HCT116 (cell line): ENCODE measurements around the gene ABHD12B. TPM values are rescaled to one million over a fixed set of nuclear protein-coding genes. Genes with fewer than 3 reads are reported as not detected.
A peak's percentile ranks its signal among the peaks of the same experiment; 100 is the strongest.

Experiments used
- ATAC-seq: fragments of 200-7000 bp; cut with Tn5 transposase; 2 replicates; pipeline ENCODE4 v1.9.1; 2020; ENCODE audit warnings: mild to moderate bottlenecking, moderate library complexity
- BruUV-seq: library from RNA; stranded (reverse); fragments of 400-500 nt; replicated peaks from 2 replicates; lab custom pipeline; 2021; lab: Mats Ljungman, UMichigan
- CTCF ChIA-PET: fragments of 300-600 bp; sonication (Branson Sonifier 250); formaldehyde crosslinking; loops from one replicate; lab custom pipeline; 2021; ENCODE audit warnings: antibody characterized with exemption; lab: Charles Lee
- POLR2A ChIA-PET: fragments of 300-600, 350-600 bp; sonication (Branson Sonifier 250); formaldehyde crosslinking; loops from one replicate; lab custom pipeline; 2021; ENCODE audit warnings: antibody characterized with exemption; lab: Charles Lee
- RAD21 ChIA-PET, 2 experiments: fragments of 300-600 bp; sonication (Branson Sonifier 250); formaldehyde crosslinking; loops; one replicate each; lab custom pipeline; 2023; ENCODE audit warnings: low total read pairs in 2 of 2; ENCODE audit not compliant: uncharacterized antibody in 2 of 2, unreplicated experiment in 2 of 2, low non-redundant PET in 1 of 2; lab: Charles Lee
- DNase-seq: peaks from one replicate; pipeline ENCODE4 v3.0.0-alpha.2; 2010; ENCODE audit warnings: low read depth, low spot score
- H2AFZ ChIP-seq: fragments of 200-600 bp; shearing (Covaris generic), sonication (generic); 2 replicates; pipeline ENCODE4 v1.6.1; 2017; ENCODE audit warnings: low read depth, mixed run types, mixed read lengths, antibody characterized with exemption, low read length; ENCODE audit not compliant: poor library complexity, severe bottlenecking
- H3K27ac ChIP-seq: 2 replicates; pipeline ENCODE4 v1.5.1; 2012; ENCODE audit warnings: low read depth, low read length
- H3K27me3 ChIP-seq: fragments of 200-600 bp; sonication (generic); 2 replicates; pipeline ENCODE4 v1.6.1; 2016; ENCODE audit warnings: mixed run types, low read length, mixed read lengths; ENCODE audit not compliant: insufficient read depth
- H3K36me3 ChIP-seq, 2 experiments: fragments of 200-500 bp in 1 of 2; fragments of 200-600 bp in 1 of 2; sonication (Bioruptor generic) in 1 of 2; sonication (generic) in 1 of 2; 2 replicates each; pipeline versions ENCODE4 v1.5.1 to v1.6.1; 2014 to 2016; ENCODE audit warnings: low read length in 2 of 2, inconsistent platforms in 1 of 2, mixed read lengths in 1 of 2, mixed run types in 1 of 2; ENCODE audit not compliant: insufficient read depth in 2 of 2, control insufficient read depth in 1 of 2
- H3K4me1 ChIP-seq, 2 experiments: fragments of 200-600 bp in 1 of 2; sonication (generic) in 1 of 2; 2 replicates each; pipeline versions ENCODE4 v1.5.1 to v1.6.1; 2012 to 2017; ENCODE audit warnings: low read length in 2 of 2, inconsistent platforms in 1 of 2, mild to moderate bottlenecking in 1 of 2, mixed read lengths in 1 of 2, mixed run types in 1 of 2, moderate library complexity in 1 of 2; ENCODE audit not compliant: insufficient read depth in 2 of 2, control insufficient read depth in 1 of 2
- H3K4me2 ChIP-seq: fragments of 200-600 bp; sonication (generic); 2 replicates; pipeline ENCODE4 v1.6.1; 2017; ENCODE audit warnings: mixed run types, low read length, mixed read lengths
- H3K4me3 ChIP-seq, 2 experiments: fragments of 200-600 bp in 1 of 2; sonication (generic) in 1 of 2; replicated peaks in 1 of 2; 2 replicates each; pipeline ENCODE4 v1.5.1; 2011 to 2016; ENCODE audit warnings: low read length in 2 of 2, control low read depth in 1 of 2, low read depth in 1 of 2, mild to moderate bottlenecking in 1 of 2, mixed read lengths in 1 of 2, mixed run types in 1 of 2
- H3K79me2 ChIP-seq: fragments of 200-600 bp; sonication (generic); 2 replicates; pipeline ENCODE4 v1.6.1; 2017; ENCODE audit warnings: mild to moderate bottlenecking, mixed run types, low read length, moderate library complexity, mixed read lengths; ENCODE audit not compliant: insufficient read depth
- H3K9ac ChIP-seq: fragments of 200-600 bp; sonication (generic); 2 replicates; pipeline ENCODE4 v1.6.1; 2016; ENCODE audit warnings: low read length, mixed read lengths
- H3K9me2 ChIP-seq: fragments of 200-600 bp; sonication (generic), shearing (Covaris generic); 2 replicates; pipeline ENCODE4 v1.6.1; 2017; ENCODE audit warnings: mixed run types, mild to moderate bottlenecking, moderate library complexity; ENCODE audit not compliant: insufficient read depth
- H3K9me3 ChIP-seq, 2 experiments: fragments of 200-500 bp in 1 of 2; fragments of 200-600 bp in 1 of 2; sonication (Bioruptor generic) in 1 of 2; sonication (generic) in 1 of 2; 2 replicates each; pipeline ENCODE4 v1.6.1; 2014 to 2017; ENCODE audit warnings: low read length in 2 of 2, mixed read lengths in 2 of 2, inconsistent platforms in 1 of 2, low read depth in 1 of 2, mild to moderate bottlenecking in 1 of 2, mixed run types in 1 of 2, moderate library complexity in 1 of 2; ENCODE audit not compliant: control insufficient read depth in 1 of 2, insufficient read depth in 1 of 2
- H4K20me1 ChIP-seq: fragments of 200-600 bp; sonication (generic), shearing (Covaris generic); 2 replicates; pipeline ENCODE4 v1.6.1; 2017; ENCODE audit warnings: mixed run types, mild to moderate bottlenecking, moderate library complexity; ENCODE audit not compliant: insufficient read depth
- CBX3 ChIP-seq: IDR thresholded peaks from 2 replicates; pipeline ENCODE4 v1.6.1; 2012; ENCODE audit warnings: low read depth
- CEBPB ChIP-seq: IDR thresholded peaks from 2 replicates; pipeline ENCODE4 v1.6.1; 2012; ENCODE audit warnings: low read depth
- EGR1 ChIP-seq: IDR thresholded peaks from 2 replicates; pipeline ENCODE4 v1.6.1; 2012; ENCODE audit warnings: low read depth
- ELF1 ChIP-seq: IDR thresholded peaks from 2 replicates; pipeline ENCODE4 v1.6.1; 2012; ENCODE audit warnings: low read depth, borderline replicate concordance
- EZH2 ChIP-seq: fragments of 200-600 bp; sonication (generic); IDR thresholded peaks from 2 replicates; pipeline ENCODE4 v1.6.1; 2017; ENCODE audit warnings: antibody characterized with exemption, mixed run types
- EZH2phosphoT487 ChIP-seq: fragments of 200-600 bp; IDR thresholded peaks from 2 replicates; pipeline ENCODE4 v1.6.1; 2018; ENCODE audit warnings: antibody characterized with exemption, borderline replicate concordance
- FOSL1 ChIP-seq: IDR thresholded peaks from 2 replicates; pipeline ENCODE4 v1.6.1; 2012; ENCODE audit warnings: low read depth
- JUND ChIP-seq: IDR thresholded peaks from 2 replicates; pipeline ENCODE4 v1.6.1; 2012
- POLR2A ChIP-seq: IDR thresholded peaks from 2 replicates; pipeline ENCODE4 v1.7.0; 2011; ENCODE audit warnings: borderline replicate concordance; ENCODE audit not compliant: insufficient read depth, insufficient read length; ENCODE audit errors: extremely low read depth
- POLR2AphosphoS5 ChIP-seq: IDR thresholded peaks from 2 replicates; pipeline ENCODE4 v1.6.1; 2011; ENCODE audit warnings: mild to moderate bottlenecking, low read depth, low read length, moderate library complexity
- RAD21 ChIP-seq: IDR thresholded peaks from 2 replicates; pipeline ENCODE4 v1.6.1; 2012; ENCODE audit warnings: low read depth, mild to moderate bottlenecking
- SP1 ChIP-seq: IDR thresholded peaks from 2 replicates; pipeline ENCODE4 v1.6.1; 2012; ENCODE audit warnings: low read depth
- TCF7L2 ChIP-seq: IDR thresholded peaks from 2 replicates; pipeline ENCODE4 v1.7.0; 2011; ENCODE audit warnings: borderline replicate concordance, inconsistent platforms; ENCODE audit not compliant: insufficient read depth, insufficient read length; ENCODE audit errors: extremely low read depth
- YY1 ChIP-seq: IDR thresholded peaks from 2 replicates; pipeline ENCODE4 v1.6.1; 2011; ENCODE audit warnings: low read length, low read depth, moderate library complexity, mild to moderate bottlenecking; ENCODE audit not compliant: insufficient replicate concordance; ENCODE audit errors: extremely low read depth
- ZFX ChIP-seq: fragments of 450-650 bp; IDR thresholded peaks from 2 replicates; pipeline ENCODE4 v1.6.1; 2017
- ZNF274 ChIP-seq: fragments of 200-500 bp; sonication (Bioruptor generic); IDR thresholded peaks from 2 replicates; pipeline ENCODE4 v1.6.1; 2014; ENCODE audit warnings: mild to moderate bottlenecking, low read depth, low read length, inconsistent platforms
- intact Hi-C: fragments of 100-400 bp; cut with micrococcal nuclease; formaldehyde crosslinking; loops from 2 replicates; pipeline ENCODE4 v1.10.0; 2022
- total RNA-seq: library from RNA; stranded (reverse); gene quantifications from one replicate; pipeline ENCODE4 v1.2.1, GENCODE V29; 2021; ENCODE audit not compliant: unreplicated experiment
- TF ChIP-seq, protein P1 (sequence below): IDR thresholded peaks from 2 replicates; pipeline ENCODE4 v1.6.1; 2012; ENCODE audit warnings: low read depth
- TF ChIP-seq, protein P2 (sequence below): IDR thresholded peaks from 2 replicates; pipeline ENCODE4 v1.6.1; 2012
- TF ChIP-seq, protein P3 (sequence below): IDR thresholded peaks from 2 replicates; pipeline ENCODE4 v1.6.1; 2012
- TF ChIP-seq, protein P4 (sequence below): IDR thresholded peaks from 2 replicates; pipeline ENCODE4 v1.6.1; 2011; ENCODE audit warnings: mild to moderate bottlenecking, low read length, moderate library complexity; ENCODE audit not compliant: insufficient replicate concordance; ENCODE audit errors: extremely low read depth

The ABHD12B gene
- total RNA-seq, 1 experiment from 2014 or later: 0.74 TPM

DNA sequence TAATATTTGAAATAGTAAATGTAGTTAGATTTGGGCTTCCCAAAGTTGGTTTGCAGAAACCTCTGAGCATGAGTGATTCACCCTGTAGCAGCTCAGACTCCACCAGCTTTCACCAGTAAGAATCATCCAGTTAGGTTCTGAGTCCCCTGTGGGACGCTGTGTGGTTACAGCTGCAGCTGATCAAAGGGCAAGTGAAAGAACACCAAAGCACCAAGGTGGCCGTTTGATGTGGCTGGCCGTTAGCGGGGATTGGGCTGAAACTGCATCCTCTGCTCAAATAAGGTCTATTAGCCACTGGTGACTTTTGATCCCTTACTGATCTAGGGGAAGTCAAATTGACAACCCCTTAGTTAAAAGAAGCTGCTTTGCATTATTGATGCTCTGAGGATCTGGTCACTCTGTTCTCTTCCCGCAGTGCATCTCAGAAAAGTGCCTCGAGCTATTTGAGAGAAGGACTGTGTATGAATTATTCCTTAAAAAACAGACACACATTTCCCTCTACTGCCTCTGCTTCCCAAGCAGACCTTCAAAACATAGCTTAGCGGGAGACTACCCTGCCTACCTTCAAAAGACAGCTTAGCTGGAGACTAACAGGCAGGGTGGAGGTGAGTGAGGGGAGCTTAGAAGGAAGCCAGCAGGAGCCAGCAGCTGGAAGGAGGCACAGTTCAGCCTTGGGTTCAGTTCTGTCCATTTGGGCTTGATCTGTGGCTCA, 3.7 kb downstream of the ABHD12B start:
- H3K79me2 ChIP-seq: no peaks in the 10 kb centered on the region
- H2AFZ ChIP-seq: no peak overlapping the region
- no TSS peak for BruUV-seq
- H3K9ac ChIP-seq: no peak overlapping the region
- no peak overlapping the region for H3K27ac ChIP-seq
- H3K9me2 ChIP-seq: no peaks in the 10 kb centered on the region
- peak; percentile 27; the same call in 1 of the 2 replicates for ATAC-seq
- CTCF ChIA-PET: interaction anchor here (2.9 kb wide), 1 partner anchor 15 kb away, joined by 12 read pairs; no protein-coding TSS in a partner anchor
- H3K4me1 ChIP-seq: no peaks in the 10 kb centered on the region
- no peak overlapping the region for H3K4me3 ChIP-seq
- no peaks in the 10 kb centered on the region for H3K9me3 ChIP-seq
- H3K27me3 ChIP-seq: peaks cover 3% of the 10 kb centered on the region; the same call in 1 of the 2 replicates
- no peaks in the 10 kb centered on the region for H3K36me3 ChIP-seq
- POLR2A ChIA-PET: no interaction called here
- H4K20me1 ChIP-seq: no peaks in the 10 kb centered on the region
- no peak overlapping the region for H3K4me2 ChIP-seq
- RAD21 ChIA-PET: no interaction called here
- DNase-seq: no peak
- intact Hi-C loops: no loop called here
- no peak for TF ChIP-seq EGR1
- no peak for TF ChIP-seq POLR2AphosphoS5
- TF ChIP-seq POLR2A: no peak
- TF ChIP-seq ZNF274: no peak
- TF ChIP-seq RAD21: no peak
- no peak for TF ChIP-seq JUND
- no peak for TF ChIP-seq CBX3
- TF ChIP-seq, protein P1, sequence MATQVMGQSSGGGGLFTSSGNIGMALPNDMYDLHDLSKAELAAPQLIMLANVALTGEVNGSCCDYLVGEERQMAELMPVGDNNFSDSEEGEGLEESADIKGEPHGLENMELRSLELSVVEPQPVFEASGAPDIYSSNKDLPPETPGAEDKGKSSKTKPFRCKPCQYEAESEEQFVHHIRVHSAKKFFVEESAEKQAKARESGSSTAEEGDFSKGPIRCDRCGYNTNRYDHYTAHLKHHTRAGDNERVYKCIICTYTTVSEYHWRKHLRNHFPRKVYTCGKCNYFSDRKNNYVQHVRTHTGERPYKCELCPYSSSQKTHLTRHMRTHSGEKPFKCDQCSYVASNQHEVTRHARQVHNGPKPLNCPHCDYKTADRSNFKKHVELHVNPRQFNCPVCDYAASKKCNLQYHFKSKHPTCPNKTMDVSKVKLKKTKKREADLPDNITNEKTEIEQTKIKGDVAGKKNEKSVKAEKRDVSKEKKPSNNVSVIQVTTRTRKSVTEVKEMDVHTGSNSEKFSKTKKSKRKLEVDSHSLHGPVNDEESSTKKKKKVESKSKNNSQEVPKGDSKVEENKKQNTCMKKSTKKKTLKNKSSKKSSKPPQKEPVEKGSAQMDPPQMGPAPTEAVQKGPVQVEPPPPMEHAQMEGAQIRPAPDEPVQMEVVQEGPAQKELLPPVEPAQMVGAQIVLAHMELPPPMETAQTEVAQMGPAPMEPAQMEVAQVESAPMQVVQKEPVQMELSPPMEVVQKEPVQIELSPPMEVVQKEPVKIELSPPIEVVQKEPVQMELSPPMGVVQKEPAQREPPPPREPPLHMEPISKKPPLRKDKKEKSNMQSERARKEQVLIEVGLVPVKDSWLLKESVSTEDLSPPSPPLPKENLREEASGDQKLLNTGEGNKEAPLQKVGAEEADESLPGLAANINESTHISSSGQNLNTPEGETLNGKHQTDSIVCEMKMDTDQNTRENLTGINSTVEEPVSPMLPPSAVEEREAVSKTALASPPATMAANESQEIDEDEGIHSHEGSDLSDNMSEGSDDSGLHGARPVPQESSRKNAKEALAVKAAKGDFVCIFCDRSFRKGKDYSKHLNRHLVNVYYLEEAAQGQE: no peak
- TF ChIP-seq ELF1: no peak
- no peak for TF ChIP-seq EZH2phosphoT487
- no peak for TF ChIP-seq ZFX
- TF ChIP-seq CEBPB: no peak
- no peak for TF ChIP-seq SP1
- TF ChIP-seq FOSL1: no peak
- TF ChIP-seq YY1: no peak
- no peak for TF ChIP-seq EZH2
- TF ChIP-seq, protein P2, sequence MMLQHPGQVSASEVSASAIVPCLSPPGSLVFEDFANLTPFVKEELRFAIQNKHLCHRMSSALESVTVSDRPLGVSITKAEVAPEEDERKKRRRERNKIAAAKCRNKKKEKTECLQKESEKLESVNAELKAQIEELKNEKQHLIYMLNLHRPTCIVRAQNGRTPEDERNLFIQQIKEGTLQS: no peak
- TF ChIP-seq, protein P3, sequence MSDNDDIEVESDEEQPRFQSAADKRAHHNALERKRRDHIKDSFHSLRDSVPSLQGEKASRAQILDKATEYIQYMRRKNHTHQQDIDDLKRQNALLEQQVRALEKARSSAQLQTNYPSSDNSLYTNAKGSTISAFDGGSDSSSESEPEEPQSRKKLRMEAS: no peak
- TF ChIP-seq TCF7L2: no peak
- TF ChIP-seq, protein P4, sequence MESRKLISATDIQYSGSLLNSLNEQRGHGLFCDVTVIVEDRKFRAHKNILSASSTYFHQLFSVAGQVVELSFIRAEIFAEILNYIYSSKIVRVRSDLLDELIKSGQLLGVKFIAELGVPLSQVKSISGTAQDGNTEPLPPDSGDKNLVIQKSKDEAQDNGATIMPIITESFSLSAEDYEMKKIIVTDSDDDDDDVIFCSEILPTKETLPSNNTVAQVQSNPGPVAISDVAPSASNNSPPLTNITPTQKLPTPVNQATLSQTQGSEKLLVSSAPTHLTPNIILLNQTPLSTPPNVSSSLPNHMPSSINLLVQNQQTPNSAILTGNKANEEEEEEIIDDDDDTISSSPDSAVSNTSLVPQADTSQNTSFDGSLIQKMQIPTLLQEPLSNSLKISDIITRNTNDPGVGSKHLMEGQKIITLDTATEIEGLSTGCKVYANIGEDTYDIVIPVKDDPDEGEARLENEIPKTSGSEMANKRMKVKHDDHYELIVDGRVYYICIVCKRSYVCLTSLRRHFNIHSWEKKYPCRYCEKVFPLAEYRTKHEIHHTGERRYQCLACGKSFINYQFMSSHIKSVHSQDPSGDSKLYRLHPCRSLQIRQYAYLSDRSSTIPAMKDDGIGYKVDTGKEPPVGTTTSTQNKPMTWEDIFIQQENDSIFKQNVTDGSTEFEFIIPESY: no peak
